Kidney epithelial cell (primary cell): ENCODE measurements around the gene SPAG5. TPM values are rescaled to one million over a fixed set of nuclear protein-coding genes. Genes with fewer than 3 reads are reported as not detected.

Source experiments
- DNase-seq: peaks from one replicate; pipeline ENCODE4 v3.0.0-alpha.2; 2010; ENCODE audit warnings: low read depth
- H3K27me3 ChIP-seq: 2 replicates; pipeline ENCODE4 v1.6.0; 2011; ENCODE audit warnings: low read length; ENCODE audit not compliant: control insufficient read depth, insufficient read depth
- H3K36me3 ChIP-seq: 2 replicates; pipeline ENCODE4 v1.5.1; 2011; ENCODE audit warnings: low read length; ENCODE audit not compliant: control insufficient read depth, insufficient read depth
- H3K4me3 ChIP-seq: 2 replicates; pipeline ENCODE4 v1.5.1; 2011; ENCODE audit warnings: low read depth, mild to moderate bottlenecking, control low read depth, low read length
- total RNA-seq: library from RNA; depleted of rRNA; stranded (reverse); fragments of >200 nt; gene quantifications from 2 replicates; pipeline ENCODE4 v1.2.3, GENCODE V29; 2015
- TF ChIP-seq, protein P1 (sequence below): IDR thresholded peaks from 2 replicates; pipeline ENCODE4 v1.5.1; 2011; ENCODE audit warnings: mild to moderate bottlenecking, moderate library complexity, low read length, control low read depth, inconsistent platforms; ENCODE audit not compliant: insufficient read depth, poor library complexity, severe bottlenecking

The SPAG5 gene
- total RNA-seq, 1 donor from 2014 or later: 9.7 TPM

GRCh38 chr17:28598389-28598788 lies 436 bp downstream of the SPAG5 start:
- Histone ChIP-seq H3K4me3 (peak overlapping the region; percentile 69), H3K27me3 (no peaks in the 10 kb centered on the region), H3K36me3 (no peaks in the 10 kb centered on the region)
- DNase-seq: no peak
- TF ChIP-seq, protein P1, sequence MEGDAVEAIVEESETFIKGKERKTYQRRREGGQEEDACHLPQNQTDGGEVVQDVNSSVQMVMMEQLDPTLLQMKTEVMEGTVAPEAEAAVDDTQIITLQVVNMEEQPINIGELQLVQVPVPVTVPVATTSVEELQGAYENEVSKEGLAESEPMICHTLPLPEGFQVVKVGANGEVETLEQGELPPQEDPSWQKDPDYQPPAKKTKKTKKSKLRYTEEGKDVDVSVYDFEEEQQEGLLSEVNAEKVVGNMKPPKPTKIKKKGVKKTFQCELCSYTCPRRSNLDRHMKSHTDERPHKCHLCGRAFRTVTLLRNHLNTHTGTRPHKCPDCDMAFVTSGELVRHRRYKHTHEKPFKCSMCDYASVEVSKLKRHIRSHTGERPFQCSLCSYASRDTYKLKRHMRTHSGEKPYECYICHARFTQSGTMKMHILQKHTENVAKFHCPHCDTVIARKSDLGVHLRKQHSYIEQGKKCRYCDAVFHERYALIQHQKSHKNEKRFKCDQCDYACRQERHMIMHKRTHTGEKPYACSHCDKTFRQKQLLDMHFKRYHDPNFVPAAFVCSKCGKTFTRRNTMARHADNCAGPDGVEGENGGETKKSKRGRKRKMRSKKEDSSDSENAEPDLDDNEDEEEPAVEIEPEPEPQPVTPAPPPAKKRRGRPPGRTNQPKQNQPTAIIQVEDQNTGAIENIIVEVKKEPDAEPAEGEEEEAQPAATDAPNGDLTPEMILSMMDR: no peak

DNA sequence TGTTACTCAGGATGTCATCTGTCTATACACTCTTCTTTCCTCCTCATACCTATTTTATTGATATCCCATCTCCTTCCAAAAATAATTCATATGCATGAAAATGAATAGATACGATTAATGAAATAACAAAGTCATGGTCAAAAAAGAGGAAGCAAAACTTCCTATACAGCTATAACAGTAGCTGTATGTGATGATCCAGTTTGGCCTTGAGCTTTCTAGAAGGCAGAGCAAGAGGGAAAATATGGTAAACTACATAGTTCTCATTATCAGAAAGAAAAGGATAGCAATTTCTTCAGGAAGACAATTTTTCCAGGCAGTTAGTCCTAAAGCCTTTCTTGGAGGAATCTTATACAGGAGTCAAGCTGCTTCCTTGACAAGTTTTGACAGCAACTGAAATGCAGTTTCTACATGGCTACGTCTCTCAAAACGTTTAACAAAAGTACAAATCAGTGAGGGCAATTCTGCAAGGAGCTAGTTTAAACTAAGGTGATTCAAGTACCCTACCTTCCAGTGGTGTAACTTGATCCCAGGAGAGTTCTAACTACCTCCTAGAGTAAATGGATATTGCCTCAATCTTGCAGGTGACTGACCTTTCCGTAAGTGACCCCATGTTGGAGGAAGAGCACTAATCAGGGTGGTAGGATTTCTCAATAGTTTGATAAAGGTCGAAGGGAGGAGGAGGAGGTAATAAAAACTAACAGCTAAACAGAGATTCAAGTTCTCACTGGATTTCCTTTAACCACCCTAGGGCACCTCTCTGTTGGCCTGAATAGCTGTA lies 1.0 kb downstream of the SPAG5 start:
- TF ChIP-seq, protein P1: no peak
- Histone ChIP-seq H3K27me3 (no peaks in the 10 kb centered on the region), H3K4me3 (peak overlapping the region; percentile 69), H3K36me3 (no peaks in the 10 kb centered on the region)
- DNase-seq: no peak

DNA sequence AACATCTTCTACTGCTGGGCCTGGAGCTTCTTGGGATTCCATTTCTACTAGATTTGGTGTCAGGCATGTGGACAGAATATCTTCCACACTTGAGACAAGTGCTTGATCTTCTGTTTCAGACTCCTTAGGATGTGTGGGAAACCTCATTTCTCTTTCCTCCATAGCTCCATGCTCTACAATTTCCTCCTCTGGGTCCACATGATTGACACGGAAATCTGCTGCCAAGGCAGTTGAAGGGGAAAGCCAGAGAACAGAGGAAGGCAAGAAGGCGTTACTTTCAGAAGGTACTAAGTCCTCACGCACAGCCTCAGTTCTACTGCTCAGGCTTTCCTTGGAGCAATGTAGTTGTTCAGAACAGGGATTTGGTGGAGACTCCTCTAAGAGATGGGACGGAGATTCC lies 6.6 kb downstream of the SPAG5 start:
- no peak overlapping the region for H3K4me3 ChIP-seq
- no peak for DNase-seq
- H3K27me3 ChIP-seq: no peaks in the 10 kb centered on the region
- TF ChIP-seq, protein P1: no peak
- H3K36me3 ChIP-seq: no peaks in the 10 kb centered on the region

DNA sequence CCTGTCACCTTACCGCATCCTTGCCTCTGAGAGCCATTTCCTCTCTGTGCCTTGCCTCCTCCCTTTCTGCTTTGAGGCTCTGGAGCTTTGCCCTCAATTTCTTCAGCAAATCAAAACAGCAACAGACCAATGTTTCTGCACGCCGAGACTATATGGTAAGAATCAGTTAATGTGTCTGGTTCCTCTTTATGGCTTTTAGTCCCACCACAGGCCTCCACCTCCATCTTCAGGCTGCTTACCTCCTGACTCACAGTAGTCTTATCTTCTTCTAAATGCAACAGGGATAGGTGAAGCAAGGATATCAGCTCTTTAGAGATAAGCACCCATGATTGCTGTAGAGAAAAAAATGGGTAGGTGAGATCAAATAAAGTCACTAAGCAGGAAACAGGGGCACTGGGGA lies 13.0 kb downstream of the SPAG5 start:
- TF ChIP-seq, protein P1: no peak
- Histone ChIP-seq H3K4me3 (no peak overlapping the region), H3K36me3 (peaks cover 3% of the 10 kb centered on the region), H3K27me3 (no peaks in the 10 kb centered on the region)
- DNase-seq: no peak

DNA sequence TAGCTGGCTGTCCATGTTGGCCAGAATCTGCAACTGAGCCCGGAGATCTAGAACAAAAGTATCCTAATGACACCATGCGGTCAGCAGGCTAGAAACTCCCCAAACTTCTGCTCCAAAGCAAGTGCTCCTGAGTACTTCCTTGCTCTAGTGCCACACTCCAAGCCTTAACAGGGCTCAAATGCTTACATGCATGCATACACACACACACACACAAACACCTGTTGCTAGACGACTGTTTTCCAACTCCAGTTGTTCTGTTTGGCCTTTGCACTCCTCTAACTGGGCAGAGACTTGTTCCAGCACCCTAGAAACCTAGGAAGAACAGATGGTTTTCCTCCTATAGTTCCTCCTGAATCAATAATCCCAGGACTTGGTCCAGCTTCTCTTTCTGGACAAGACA lies 14.4 kb downstream of the SPAG5 start:
- TF ChIP-seq, protein P1: no peak
- Histone ChIP-seq H3K27me3 (no peaks in the 10 kb centered on the region), H3K36me3 (peaks cover 3% of the 10 kb centered on the region), H3K4me3 (no peak overlapping the region)
- DNase-seq: no peak

DNA sequence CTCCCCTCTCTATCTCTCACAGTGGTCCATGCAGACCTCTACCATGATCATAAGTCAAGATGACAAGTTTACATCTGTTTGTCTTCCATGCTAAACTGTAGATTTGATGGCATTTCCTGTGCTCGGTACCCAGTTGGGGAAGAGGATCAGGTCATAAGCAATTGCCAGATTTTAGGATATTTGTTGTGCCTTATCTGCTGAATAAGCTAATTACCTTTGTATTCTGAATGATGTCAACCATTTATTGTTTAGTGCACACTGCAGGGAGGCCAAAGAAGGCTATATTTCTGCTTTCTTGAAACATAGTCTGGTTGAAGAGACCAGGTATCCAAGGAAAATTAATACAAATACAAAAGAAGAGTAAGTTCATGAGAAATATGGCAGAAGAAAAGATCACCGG lies 16.3 kb downstream of the SPAG5 start:
- no peak overlapping the region for H3K4me3 ChIP-seq
- TF ChIP-seq, protein P1: no peak
- peaks cover 3% of the 10 kb centered on the region for H3K36me3 ChIP-seq
- no peak for DNase-seq
- no peaks in the 10 kb centered on the region for H3K27me3 ChIP-seq
